A673 (cell line): ENCODE data around the gene ANKRD28. TPM values are rescaled to one million over a fixed set of nuclear protein-coding genes. Genes with fewer than 3 reads are reported as not detected.

Experiments used
- BruUV-seq: library from RNA; stranded (reverse); fragments of 400-500 nt; replicated peaks from 2 replicates; lab custom pipeline; 2021; lab: Mats Ljungman, UMichigan
- CTCF ChIA-PET: fragments of 300-600 bp; sonication (Branson Sonifier 250); formaldehyde crosslinking; loops from one replicate; lab custom pipeline; 2022; ENCODE audit warnings: antibody characterized with exemption; lab: Charles Lee
- POLR2A ChIA-PET: fragments of 300-600 bp; sonication (Branson Sonifier 250); formaldehyde crosslinking; loops from one replicate; lab custom pipeline; 2022; ENCODE audit warnings: antibody characterized with exemption; ENCODE audit not compliant: low non-redundant PET; lab: Charles Lee
- DNase-seq: peaks from one replicate; pipeline ENCODE4 v3.0.0-alpha.2; 2015; ENCODE audit warnings: low spot score
- H3K27ac ChIP-seq: fragments of 200-600 bp; sonication (generic); 2 replicates; pipeline ENCODE4 v1.5.1; 2016; ENCODE audit warnings: mixed run types, low read depth, mild to moderate bottlenecking, mixed read lengths, antibody characterized with exemption, low read length; ENCODE audit not compliant: poor library complexity, severe bottlenecking
- H3K27me3 ChIP-seq: fragments of 200-600 bp; sonication (generic); replicated peaks from 2 replicates; pipeline ENCODE4 v1.6.1; 2017; ENCODE audit warnings: mixed run types, low read depth, mild to moderate bottlenecking, mixed read lengths, antibody characterized with exemption, low read length; ENCODE audit not compliant: insufficient read depth, poor library complexity
- H3K36me3 ChIP-seq: fragments of 200-600 bp; sonication (generic); 2 replicates; pipeline ENCODE4 v1.6.1; 2016; ENCODE audit warnings: mixed run types, mild to moderate bottlenecking, mixed read lengths, antibody characterized with exemption, low read length; ENCODE audit not compliant: insufficient read depth, poor library complexity, severe bottlenecking
- H3K4me1 ChIP-seq: fragments of 200-600 bp; sonication (generic); 2 replicates; pipeline ENCODE4 v1.6.1; 2017; ENCODE audit warnings: mixed run types, mild to moderate bottlenecking, mixed read lengths, antibody characterized with exemption, low read length; ENCODE audit not compliant: insufficient read depth, poor library complexity, severe bottlenecking
- H3K4me3 ChIP-seq: fragments of 200-600 bp; sonication (generic); 2 replicates; pipeline ENCODE4 v1.5.1; 2016; ENCODE audit warnings: low read depth, mixed run types, mild to moderate bottlenecking, mixed read lengths, low read length; ENCODE audit not compliant: poor library complexity, severe bottlenecking
- H3K9me3 ChIP-seq: fragments of 200-600 bp; sonication (generic); 2 replicates; pipeline ENCODE4 v1.6.1; 2016; ENCODE audit warnings: mixed run types, low read depth, mild to moderate bottlenecking, mixed read lengths, antibody characterized with exemption, low read length; ENCODE audit not compliant: poor library complexity, severe bottlenecking
- CTCF ChIP-seq: fragments of 300-800, 200-600 bp; sonication (generic); conservative IDR thresholded peaks from 2 replicates; pipeline ENCODE4 v1.5.1; 2017; ENCODE audit warnings: low read depth, mild to moderate bottlenecking, antibody characterized with exemption, low read length, moderate library complexity, mixed read lengths
- EZH2 ChIP-seq: fragments of 200-600 bp; sonication (generic); IDR thresholded peaks from 2 replicates; pipeline ENCODE4 v1.6.1; 2017; ENCODE audit warnings: borderline replicate concordance, low read depth, mild to moderate bottlenecking, mixed read lengths, antibody characterized with exemption, low read length; ENCODE audit not compliant: poor library complexity, severe bottlenecking
- intact Hi-C: fragments of 100-400 bp; cut with micrococcal nuclease; formaldehyde crosslinking; loops from one replicate; pipeline ENCODE4 v1.10.0; 2022; ENCODE audit not compliant: unreplicated experiment
- total RNA-seq: library from RNA; stranded (reverse); gene quantifications from 2 replicates; pipeline ENCODE4 v1.2.3, GENCODE V29; 2021

Gene ANKRD28
- total RNA-seq, 1 experiment from 2014 or later, result 29.9 TPM

GRCh38 chr3:15634671-15635070, 163.1 kb downstream of the ANKRD28 start:
- no peak for DNase-seq
- no peak overlapping the region for H3K27ac ChIP-seq
- H3K4me3 ChIP-seq, result no peak overlapping the region
- CTCF ChIA-PET, result interaction anchor here (0.6 kb wide), 1 partner anchor 834 kb away, joined by 9 read pairs; no protein-coding TSS in a partner anchor
- H3K27me3 ChIP-seq, result no peaks in the 10 kb centered on the region
- POLR2A ChIA-PET, result no interaction called here
- intact Hi-C loops, result loop anchor here (5.0 kb wide), 3 partner anchors 163 to 613 kb away; partner anchors contain the start of gene ANKRD28
- no TSS peak for BruUV-seq
- no peak for TF ChIP-seq CTCF
- no peak for TF ChIP-seq EZH2
- H3K36me3 ChIP-seq, result no peaks in the 10 kb centered on the region
- peaks cover 35% of the 10 kb centered on the region for H3K4me1 ChIP-seq
- no peaks in the 10 kb centered on the region for H3K9me3 ChIP-seq

- no peak overlapping the region for H3K4me3 ChIP-seq
- peaks cover 35% of the 10 kb centered on the region for H3K4me1 ChIP-seq
- intact Hi-C loops, result loop anchor here (5.0 kb wide), 2 partner anchors 543 to 613 kb away; no protein-coding TSS in a partner anchor
- no peak overlapping the region for H3K27ac ChIP-seq
- TF ChIP-seq CTCF (no peak), EZH2 (no peak)
- ChIA-PET CTCF (interaction anchor here (0.6 kb wide), 1 partner anchor 782 kb away, joined by 3 read pairs; no protein-coding TSS in a partner anchor), POLR2A (no interaction called here)
- H3K27me3 ChIP-seq, result no peaks in the 10 kb centered on the region
- BruUV-seq, result no TSS peak
- H3K9me3 ChIP-seq, result no peaks in the 10 kb centered on the region
- H3K36me3 ChIP-seq, result no peaks in the 10 kb centered on the region
- DNase-seq, result no peak
Observed at GRCh38 chr3:15633766-15634598, 163.8 kb downstream of the ANKRD28 start.

GRCh38 chr3:15633159-15633558, 164.6 kb downstream of the ANKRD28 start:
- Histone ChIP-seq H3K4me3 (no peak overlapping the region), H3K27ac (no peak overlapping the region), H3K36me3 (no peaks in the 10 kb centered on the region), H3K9me3 (no peaks in the 10 kb centered on the region), H3K4me1 (peaks cover 35% of the 10 kb centered on the region), H3K27me3 (no peaks in the 10 kb centered on the region)
- DNase-seq, result no peak
- intact Hi-C loops, result loop anchor here (5.0 kb wide), 2 partner anchors 544 to 614 kb away; no protein-coding TSS in a partner anchor
- BruUV-seq, result no TSS peak
- ChIA-PET CTCF (interaction anchor here (0.6 kb wide), 1 partner anchor 783 kb away, joined by 3 read pairs; no protein-coding TSS in a partner anchor), POLR2A (no interaction called here)
- TF ChIP-seq EZH2 (no peak), CTCF (no peak)
